ENCODE results near the gene BTG4.

DNA sequence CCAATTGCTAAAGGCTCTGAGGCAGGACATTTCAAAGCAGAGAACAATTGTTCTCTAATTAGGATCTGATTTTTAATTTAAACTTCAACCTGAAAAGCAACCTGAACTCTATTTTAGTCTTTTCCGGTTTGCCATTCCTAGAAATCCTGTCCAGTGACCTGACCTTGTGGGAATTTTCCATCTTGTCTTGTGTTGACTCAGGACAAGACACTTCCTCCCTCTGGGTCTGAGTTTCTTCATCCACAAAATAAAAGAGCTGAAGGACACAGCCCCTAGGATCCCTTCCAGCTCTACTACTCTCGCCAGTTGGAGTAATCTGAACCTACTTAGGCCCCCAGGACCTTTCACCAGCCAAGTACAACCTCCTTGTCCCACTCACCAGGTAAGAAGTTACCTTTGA is 66.6 kb downstream of the BTG4 start:
- TF ChIP-seq, protein P1, sequence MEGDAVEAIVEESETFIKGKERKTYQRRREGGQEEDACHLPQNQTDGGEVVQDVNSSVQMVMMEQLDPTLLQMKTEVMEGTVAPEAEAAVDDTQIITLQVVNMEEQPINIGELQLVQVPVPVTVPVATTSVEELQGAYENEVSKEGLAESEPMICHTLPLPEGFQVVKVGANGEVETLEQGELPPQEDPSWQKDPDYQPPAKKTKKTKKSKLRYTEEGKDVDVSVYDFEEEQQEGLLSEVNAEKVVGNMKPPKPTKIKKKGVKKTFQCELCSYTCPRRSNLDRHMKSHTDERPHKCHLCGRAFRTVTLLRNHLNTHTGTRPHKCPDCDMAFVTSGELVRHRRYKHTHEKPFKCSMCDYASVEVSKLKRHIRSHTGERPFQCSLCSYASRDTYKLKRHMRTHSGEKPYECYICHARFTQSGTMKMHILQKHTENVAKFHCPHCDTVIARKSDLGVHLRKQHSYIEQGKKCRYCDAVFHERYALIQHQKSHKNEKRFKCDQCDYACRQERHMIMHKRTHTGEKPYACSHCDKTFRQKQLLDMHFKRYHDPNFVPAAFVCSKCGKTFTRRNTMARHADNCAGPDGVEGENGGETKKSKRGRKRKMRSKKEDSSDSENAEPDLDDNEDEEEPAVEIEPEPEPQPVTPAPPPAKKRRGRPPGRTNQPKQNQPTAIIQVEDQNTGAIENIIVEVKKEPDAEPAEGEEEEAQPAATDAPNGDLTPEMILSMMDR (IDR thresholded peaks at IDR 0.05), result no peak
- TF ChIP-seq EP300 (IDR thresholded peaks at IDR 0.05), result no peak
- no peak for TF ChIP-seq POLR2A (IDR thresholded peaks at IDR 0.05)
